ENCODE measurements around the gene ZNF33A. TPM values are rescaled to one million over a fixed set of nuclear protein-coding genes. Genes with fewer than 3 reads are reported as not detected.

The ZNF33A gene
- total RNA-seq, 1 experiment from 2014 or later = 18.0 TPM

GRCh38 chr10:38093816-38094157 lies 83.3 kb downstream of the ZNF33A start:
- Histone ChIP-seq H3K4me3 (ENCODE audit: low read length) (peak overlapping the region; percentile 91), H3K27me3 (ENCODE audit: low read length) (no peaks in the 10 kb centered on the region), H3K36me3 (ENCODE audit: low read depth, low read length) (peaks cover 31% of the 10 kb centered on the region), H3K4me2 (ENCODE audit: low read length) (peak overlapping the region; percentile 96), H2AFZ (ENCODE audit: low read length) (peak overlapping the region; percentile 100), H3K4me1 (ENCODE audit: insufficient read depth, low read length) (peaks cover 13% of the 10 kb centered on the region), H3F3A (ENCODE audit: low read length, unreplicated experiment) (no peaks in the 10 kb centered on the region), H4K20me1 (ENCODE audit: low read length) (no peaks in the 10 kb centered on the region), H3K9ac (ENCODE audit: low read length) (no peak overlapping the region), H3K9me2 (replicated peaks; ENCODE audit: low read length) (no peaks in the 10 kb centered on the region), H3K79me2 (ENCODE audit: low read length) (peaks cover 31% of the 10 kb centered on the region), H3K9me3 (ENCODE audit: low read length) (0 out of 2 replicates have a peak, but pooled peaks cover 6% of the 10 kb centered on the region), H3K27ac (ENCODE audit: low read length) (no peak overlapping the region)
- ATAC-seq (no peak; the same call in 1 of the 2 replicates), DNase-seq (no peak)
- BruUV-seq (replicated peaks) = TSS peak; percentile 69
- POLR2A ChIA-PET (ENCODE audit: unreplicated experiment) = interaction anchor here (0.6 kb wide), 1 partner anchor 56 kb away, joined by 3 read pairs; no protein-coding TSS in a partner anchor
- CTCF ChIA-PET = no interaction called here
- intact Hi-C loops (cut with micrococcal nuclease) = loop anchor here (1.0 to 5.0 kb wide), 3 partner anchors 83 to 236 kb away; partner anchors contain the start of genes ZNF248, ZNF25 and ZNF33A
- TF ChIP-seq CTCF (conservative IDR thresholded peaks at IDR 0.05; ENCODE audit: low read depth, low read length) (no peak), EZH2 (IDR thresholded peaks at IDR 0.05; ENCODE audit: low read length, unreplicated experiment) (no peak), EZH2phosphoT487 (IDR thresholded peaks at IDR 0.05; ENCODE audit: borderline replicate concordance, low read length) (no peak)

GRCh38 chr10:38094158-38094926 lies 83.9 kb downstream of the ZNF33A start, which contains the start of gene ZNF37A:
Gene ZNF37A, plus strand, starts transcription at chr10:38094337. Its CDS starts 2,281 bp downstream, at chr10:38096618.
- Histone ChIP-seq H3K9me3 (ENCODE audit: low read length) (peaks cover 12% of the 10 kb centered on the region; the same call in 1 of the 2 replicates), H3K9ac (ENCODE audit: low read length) (peak within 1 kb of the TSS; percentile 90), H2AFZ (ENCODE audit: low read length) (peak within 1 kb of the TSS; percentile 100), H3K27me3 (ENCODE audit: low read length) (no peaks in the 10 kb centered on the region), H3K79me2 (ENCODE audit: low read length) (peaks cover 36% of the 10 kb centered on the region), H3K9me2 (replicated peaks; ENCODE audit: low read length) (no peaks in the 10 kb centered on the region), H3K4me2 (ENCODE audit: low read length) (peak within 1 kb of the TSS; percentile 96), H3K36me3 (ENCODE audit: low read depth, low read length) (peaks cover 37% of the 10 kb centered on the region), H4K20me1 (ENCODE audit: low read length) (no peaks in the 10 kb centered on the region), H3K27ac (ENCODE audit: low read length) (no peak within 1 kb of the TSS; the same call in 1 of the 2 replicates), H3K4me3 (ENCODE audit: low read length) (peak within 1 kb of the TSS; percentile 91), H3K4me1 (ENCODE audit: insufficient read depth, low read length) (peaks cover 13% of the 10 kb centered on the region), H3F3A (ENCODE audit: low read length, unreplicated experiment) (no peaks in the 10 kb centered on the region)
- no peak for TF ChIP-seq EZH2phosphoT487 (IDR thresholded peaks at IDR 0.05; ENCODE audit: borderline replicate concordance, low read length)
- TF ChIP-seq CTCF (conservative IDR thresholded peaks at IDR 0.05; ENCODE audit: low read depth, low read length) = no peak
- no peak for TF ChIP-seq EZH2 (IDR thresholded peaks at IDR 0.05; ENCODE audit: low read length, unreplicated experiment)
- DNase-seq = peak; percentile 98
- ChIA-PET CTCF (no interaction called here), POLR2A (ENCODE audit: unreplicated experiment) (interaction anchor here (0.6 kb wide), 1 partner anchor 57 kb away, joined by 3 read pairs; no protein-coding TSS in a partner anchor)
- intact Hi-C loops (cut with micrococcal nuclease) = loop anchor here (1.0 to 5.0 kb wide), 3 partner anchors 84 to 237 kb away; partner anchors contain the start of genes ZNF248, ZNF25 and ZNF33A
- BruUV-seq (replicated peaks) = TSS peak; percentile 32
- ATAC-seq = peak; percentile 98
